ENCODE measurements around the gene TIAM1.

DNA sequence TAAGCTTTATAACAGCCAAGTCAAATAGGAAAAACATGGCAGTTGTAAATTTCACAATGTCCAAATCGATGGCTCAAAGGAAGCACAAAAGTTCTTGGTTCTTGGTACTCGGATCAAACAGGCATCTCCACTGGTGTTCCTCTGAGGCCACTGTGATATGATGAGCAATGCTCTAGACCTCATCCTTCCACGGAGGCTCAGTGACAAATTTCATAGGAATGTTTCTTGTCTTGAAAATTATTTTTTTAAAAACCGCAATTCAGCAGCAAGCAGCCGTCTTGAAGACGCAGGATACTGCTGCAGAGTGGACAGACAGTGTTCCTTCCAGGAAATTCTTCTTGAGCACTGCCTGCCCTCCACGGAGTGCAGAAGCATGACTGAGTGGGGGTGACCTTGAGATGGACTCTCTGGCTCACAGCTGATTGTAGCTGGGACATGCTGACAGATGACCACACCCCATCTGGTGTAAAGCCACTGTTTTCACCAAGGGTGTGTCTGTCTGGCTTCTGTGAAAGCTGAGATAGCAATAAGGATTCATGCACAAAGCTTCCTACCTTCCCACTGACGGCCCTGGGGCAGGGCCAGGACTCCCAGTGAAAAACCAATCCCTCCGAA, 61.9 kb downstream of the TIAM1 start:
- TF ChIP-seq CTCF (IDR thresholded peaks at IDR 0.05; ENCODE audit: low read depth, low read length) (no peak), POLR2A (IDR thresholded peaks at IDR 0.05; ENCODE audit: extremely low read depth, insufficient read length) (no peak), MAX (IDR thresholded peaks at IDR 0.05; ENCODE audit: low read depth, low read length) (no peak)
